ENCODE measurements around the gene FES.

Gene FES

GRCh38 chr15:90876046-90876445, 8.3 kb upstream of the FES start:
- DNase-seq (ENCODE audit: low read depth in 2 of 2) = no peak

GRCh38 chr15:90876512-90877170, 7.7 kb upstream of the FES start:
- DNase-seq (ENCODE audit: low read depth in 2 of 2) = no peak

GRCh38 chr15:90877315-90877714, 7.0 kb upstream of the FES start:
- no peak for DNase-seq (ENCODE audit: low read depth in 2 of 2)

GRCh38 chr15:90877996-90878395, 6.3 kb upstream of the FES start:
- no peak for DNase-seq (ENCODE audit: low read depth in 2 of 2)

GRCh38 chr15:90878660-90879059, 5.6 kb upstream of the FES start:
- DNase-seq (ENCODE audit: low read depth in 2 of 2) = no peak

- no peak for DNase-seq (ENCODE audit: low read depth in 2 of 2)
Measured at GRCh38 chr15:90879730-90880366, 4.5 kb upstream of the FES start.

- DNase-seq (ENCODE audit: low read depth in 2 of 2) = no peak
Measured at GRCh38 chr15:90880381-90881145, 3.7 kb upstream of the FES start.

- DNase-seq (ENCODE audit: low read depth in 2 of 2) = no peak
Measured at GRCh38 chr15:90881181-90881977, 2.9 kb upstream of the FES start.

GRCh38 chr15:90881978-90882721, 2.2 kb upstream of the FES start:
- no peak for DNase-seq (ENCODE audit: low read depth in 2 of 2)

- no peak for DNase-seq (ENCODE audit: low read depth in 2 of 2)
Measured at GRCh38 chr15:90882781-90883525, 1.4 kb upstream of the FES start.

GRCh38 chr15:90883526-90883975, 753 bp upstream of the FES start:
- no peak for DNase-seq (ENCODE audit: low read depth in 2 of 2)

GRCh38 chr15:90884719-90885431, 571 bp downstream of the FES start:
- DNase-seq (ENCODE audit: low read depth in 2 of 2) = no peak

- peak; percentile 58 to 80 for DNase-seq (ENCODE audit: low read depth in 2 of 2)
Measured at GRCh38 chr15:90885432-90886290, 1.4 kb downstream of the FES start.

- DNase-seq (ENCODE audit: low read depth in 2 of 2) = no peak
Measured at GRCh38 chr15:90886291-90886614, 1.9 kb downstream of the FES start.

GRCh38 chr15:90887037-90887481, 2.8 kb downstream of the FES start:
- DNase-seq (ENCODE audit: low read depth in 2 of 2) = no peak

- no peak for DNase-seq (ENCODE audit: low read depth in 2 of 2)
Measured at GRCh38 chr15:90889313-90889730, 5.0 kb downstream of the FES start.

GRCh38 chr15:90889736-90890456, 5.6 kb downstream of the FES start:
- no peak for DNase-seq (ENCODE audit: low read depth in 2 of 2)

- no peak for DNase-seq (ENCODE audit: low read depth in 2 of 2)
Measured at GRCh38 chr15:90890839-90891238, 6.5 kb downstream of the FES start.
